ENCODE data around the gene FRK. TPM values are rescaled to one million over a fixed set of nuclear protein-coding genes. Genes with fewer than 3 reads are reported as not detected.

The FRK gene
- polyA plus RNA-seq, 3 donors, result not detected

- Histone ChIP-seq H3K36me3 (replicated peaks in 1 of 2; ENCODE audit: control insufficient read depth in 1 of 2, insufficient read depth in 2 of 2, low read length in 2 of 2) (no peaks in the 10 kb centered on the region), H3K79me2 (ENCODE audit: insufficient read depth, low read length) (no peaks in the 10 kb centered on the region), H4K20me1 (ENCODE audit: insufficient read depth, low read length) (no peaks in the 10 kb centered on the region), H3K4me1 (ENCODE audit: control insufficient read depth in 1 of 2, insufficient read depth in 2 of 2, low read length in 2 of 2) (no peaks in the 10 kb centered on the region), H3K9ac (ENCODE audit: insufficient read depth, low read length, poor library complexity, severe bottlenecking) (no peak overlapping the region), H3K4me2 (replicated peaks; ENCODE audit: extremely low read depth, low read length, poor library complexity, severe bottlenecking) (no peak overlapping the region), H3K27me3 (ENCODE audit: control insufficient read depth in 2 of 2, insufficient read depth in 2 of 2, low read length in 2 of 2) (no peaks in the 10 kb centered on the region), H3K9me3 (replicated peaks in 1 of 2; ENCODE audit: control insufficient read depth in 1 of 2, insufficient read depth in 1 of 2, low read length in 2 of 2) (no peaks in the 10 kb centered on the region), H2AFZ (ENCODE audit: insufficient read depth, low read depth, low read length, poor library complexity, severe bottlenecking) (no peak overlapping the region), H3K4me3 (replicated peaks in 1 of 3; ENCODE audit: low read depth in 2 of 3, low read length in 3 of 3) (no peak overlapping the region), H3K27ac (ENCODE audit: low read depth in 1 of 2, low read length in 2 of 2) (no peak overlapping the region)
- intact Hi-C loops (cut with micrococcal nuclease), result no loop called here
- Mint-ChIP-seq H3K4me1 (no peaks in the 10 kb centered on the region), H3K9me3 (peaks cover 0 to 5% (median 3%) of the 10 kb centered on the region in 7 donors), H3K27ac (no peak overlapping the region), H3K36me3 (no peaks in the 10 kb centered on the region), H3K4me3 (no peak overlapping the region), H3K27me3 (ENCODE audit: low read depth in 3 of 3) (peaks cover 3 to 7% (median 4%) of the 10 kb centered on the region in 3 donors)
- TF ChIP-seq CTCF (IDR thresholded peaks at IDR 0.05), result no peak
- no peak for DNase-seq
Measured at GRCh38 chr6:116088946-116089345, 28.3 kb upstream of the FRK start.

GRCh38 chr6:116087437-116088027, 26.8 kb upstream of the FRK start:
- intact Hi-C loops (cut with micrococcal nuclease), result no loop called here
- Mint-ChIP-seq H3K36me3 (no peaks in the 10 kb centered on the region), H3K4me1 (no peaks in the 10 kb centered on the region), H3K4me3 (no peak overlapping the region), H3K9me3 (peaks cover 0 to 5% (median 0%) of the 10 kb centered on the region in 7 donors), H3K27ac (no peak overlapping the region), H3K27me3 (ENCODE audit: low read depth in 3 of 3) (peaks cover 4 to 10% (median 4%) of the 10 kb centered on the region in 3 donors)
- H3K4me1 ChIP-seq (ENCODE audit: control insufficient read depth in 1 of 2, insufficient read depth in 2 of 2, low read length in 2 of 2), result no peaks in the 10 kb centered on the region
- H3K9ac ChIP-seq (ENCODE audit: insufficient read depth, low read length, poor library complexity, severe bottlenecking), result no peak overlapping the region
- no peak for TF ChIP-seq CTCF (IDR thresholded peaks at IDR 0.05)
- H4K20me1 ChIP-seq (ENCODE audit: insufficient read depth, low read length), result no peaks in the 10 kb centered on the region
- H3K27me3 ChIP-seq (ENCODE audit: control insufficient read depth in 2 of 2, insufficient read depth in 2 of 2, low read length in 2 of 2), result no peaks in the 10 kb centered on the region
- H3K36me3 ChIP-seq (replicated peaks in 1 of 2; ENCODE audit: control insufficient read depth in 1 of 2, insufficient read depth in 2 of 2, low read length in 2 of 2), result no peaks in the 10 kb centered on the region
- H3K4me3 ChIP-seq (replicated peaks in 1 of 3; ENCODE audit: low read depth in 2 of 3, low read length in 3 of 3), result no peak overlapping the region
- no peaks in the 10 kb centered on the region for H3K79me2 ChIP-seq (ENCODE audit: insufficient read depth, low read length)
- no peak overlapping the region for H2AFZ ChIP-seq (ENCODE audit: insufficient read depth, low read depth, low read length, poor library complexity, severe bottlenecking)
- no peak overlapping the region for H3K27ac ChIP-seq (ENCODE audit: low read depth in 1 of 2, low read length in 2 of 2)
- WGBS (ENCODE audit: insufficient coverage), result 100% methylated on average over 1 of the region's 4 CpGs
- no peak for DNase-seq
- no peaks in the 10 kb centered on the region for H3K9me3 ChIP-seq (replicated peaks in 1 of 2; ENCODE audit: control insufficient read depth in 1 of 2, insufficient read depth in 1 of 2, low read length in 2 of 2)
- H3K4me2 ChIP-seq (replicated peaks; ENCODE audit: extremely low read depth, low read length, poor library complexity, severe bottlenecking), result no peak overlapping the region
